HG02852 (cell line): ENCODE measurements around the gene TAF1D.
A peak's percentile ranks its signal among the peaks of the same experiment; 100 is the strongest.

Experiments used
- ATAC-seq: cut with Tn5 transposase; IDR thresholded peaks from one replicate; pipeline ENCODE4 v1.9.1; 2021; ENCODE audit warnings: mild to moderate bottlenecking, moderate library complexity; ENCODE audit not compliant: unreplicated experiment

Gene TAF1D

DNA sequence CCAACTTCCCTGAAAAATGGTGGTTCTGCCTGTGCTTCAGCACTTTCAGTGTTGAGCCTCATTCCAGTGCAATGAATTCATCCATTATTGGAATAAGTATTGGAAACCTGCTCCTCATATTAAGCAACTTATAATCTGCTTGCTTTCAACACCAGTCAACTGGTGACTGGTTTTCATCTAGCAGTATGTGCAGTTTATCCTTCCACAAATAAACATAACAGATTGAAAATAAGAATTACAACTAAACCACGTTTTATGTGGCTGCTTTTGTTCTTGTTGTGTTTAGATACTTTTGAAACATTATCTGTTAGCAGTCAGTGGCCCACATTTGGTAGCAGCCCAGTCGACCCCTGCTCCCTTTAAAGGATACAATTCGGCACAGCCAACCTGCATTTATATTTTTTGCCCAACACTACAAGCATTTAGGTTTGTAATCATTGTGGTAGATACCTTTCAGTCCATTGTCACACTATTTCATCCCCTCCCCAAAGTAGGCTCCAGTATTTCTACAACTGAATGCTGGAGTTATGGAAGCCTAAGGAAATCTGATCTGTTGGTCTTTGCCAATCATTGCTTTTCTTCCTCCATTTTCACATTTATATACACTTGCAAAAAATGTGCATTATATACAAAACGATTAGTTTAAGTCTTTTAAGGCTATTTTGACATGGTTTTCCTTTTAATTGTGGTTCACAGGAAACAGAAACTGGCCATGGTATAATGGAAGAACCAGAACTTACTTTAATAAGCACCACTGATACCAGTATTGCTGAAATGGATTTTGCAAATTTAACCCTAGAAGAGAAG is 13.1 kb downstream of the TAF1D start:
- ATAC-seq: no peak

GRCh38 chr11:93724089-93724488 is 17.2 kb downstream of the TAF1D start:
- no peak for ATAC-seq

DNA sequence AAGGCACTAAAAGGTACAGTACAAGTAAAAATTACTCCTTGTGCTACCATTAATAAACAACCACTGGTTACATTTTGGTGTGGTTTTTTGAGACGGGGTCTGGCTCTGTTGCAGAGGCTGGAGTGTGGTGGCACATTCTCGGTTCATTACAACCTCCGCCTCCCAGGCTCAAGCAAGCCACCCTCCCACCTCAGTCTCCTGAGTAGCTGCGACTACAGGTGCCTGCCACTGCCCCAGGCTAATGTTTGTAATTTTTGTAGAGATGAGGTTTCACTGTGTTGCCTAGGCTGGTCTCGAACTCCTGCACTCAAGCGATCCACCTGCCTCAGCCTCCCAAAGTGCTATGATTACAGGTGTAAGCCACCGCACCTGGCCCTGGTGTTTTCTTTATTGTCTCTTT is 20.8 kb downstream of the TAF1D start:
- no peak for ATAC-seq

DNA sequence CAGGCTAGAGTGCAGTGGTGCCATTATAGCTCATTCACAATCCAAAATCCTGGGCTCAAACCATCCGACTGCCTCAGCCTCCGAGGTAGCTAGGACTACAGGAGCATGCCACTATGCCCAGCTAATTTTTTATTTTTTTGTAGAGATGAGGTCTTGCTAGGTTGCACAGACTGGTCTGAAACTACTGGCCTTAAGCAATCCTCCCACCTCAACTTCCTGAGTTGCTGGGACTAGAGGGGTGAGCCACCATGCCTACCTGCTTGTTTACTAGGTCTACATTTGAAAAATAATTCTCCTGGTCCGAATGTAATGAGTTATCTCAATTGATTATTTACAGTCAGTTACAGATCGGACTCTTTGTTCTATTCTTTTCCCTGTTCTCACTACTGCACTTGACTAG is 22.0 kb downstream of the TAF1D start:
- ATAC-seq: no peak

DNA sequence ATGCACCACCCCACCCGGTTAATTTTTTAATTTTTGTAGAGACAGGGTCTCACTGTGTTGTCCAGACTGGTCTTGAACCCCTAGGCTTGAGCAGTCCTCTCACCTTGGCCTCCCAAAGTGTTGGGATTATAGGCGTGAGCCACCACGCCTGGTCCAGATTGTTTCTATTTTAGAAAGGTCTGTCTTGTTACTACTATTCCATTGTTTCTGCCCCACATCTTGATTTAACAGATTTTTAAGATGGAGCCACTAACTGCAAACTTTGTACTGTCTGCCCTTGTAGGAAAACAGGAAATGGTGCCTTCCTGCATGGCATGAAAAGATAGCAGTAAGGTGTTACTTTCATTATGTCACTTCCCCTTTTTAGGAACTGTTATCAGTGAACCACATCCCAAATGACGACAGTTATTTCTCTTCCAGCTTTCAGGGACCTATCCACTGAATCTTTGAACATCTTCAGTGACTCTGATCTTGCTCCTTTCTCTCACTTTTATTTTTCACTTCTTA is 23.2 kb downstream of the TAF1D start:
- ATAC-seq: peak; percentile 81

DNA sequence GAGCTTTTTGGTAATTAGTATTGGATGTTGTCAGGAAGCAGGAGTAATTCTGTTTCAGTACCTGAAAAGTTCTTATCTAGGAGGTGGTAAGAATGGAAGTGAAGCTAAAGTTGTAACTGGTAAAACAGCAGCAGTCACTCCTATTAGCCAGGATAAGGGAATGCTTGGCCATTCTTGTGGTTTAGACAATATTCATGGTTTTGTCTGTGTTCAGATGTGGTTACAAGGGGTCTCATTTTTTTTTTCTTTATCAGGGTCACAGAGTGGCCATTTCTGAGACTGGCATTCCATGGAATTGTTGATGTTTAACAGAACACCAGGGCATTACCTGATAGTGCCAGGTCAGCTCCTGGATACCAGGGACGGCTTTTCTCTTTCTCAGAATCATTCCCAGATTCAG is 23.8 kb downstream of the TAF1D start:
- no peak for ATAC-seq

DNA sequence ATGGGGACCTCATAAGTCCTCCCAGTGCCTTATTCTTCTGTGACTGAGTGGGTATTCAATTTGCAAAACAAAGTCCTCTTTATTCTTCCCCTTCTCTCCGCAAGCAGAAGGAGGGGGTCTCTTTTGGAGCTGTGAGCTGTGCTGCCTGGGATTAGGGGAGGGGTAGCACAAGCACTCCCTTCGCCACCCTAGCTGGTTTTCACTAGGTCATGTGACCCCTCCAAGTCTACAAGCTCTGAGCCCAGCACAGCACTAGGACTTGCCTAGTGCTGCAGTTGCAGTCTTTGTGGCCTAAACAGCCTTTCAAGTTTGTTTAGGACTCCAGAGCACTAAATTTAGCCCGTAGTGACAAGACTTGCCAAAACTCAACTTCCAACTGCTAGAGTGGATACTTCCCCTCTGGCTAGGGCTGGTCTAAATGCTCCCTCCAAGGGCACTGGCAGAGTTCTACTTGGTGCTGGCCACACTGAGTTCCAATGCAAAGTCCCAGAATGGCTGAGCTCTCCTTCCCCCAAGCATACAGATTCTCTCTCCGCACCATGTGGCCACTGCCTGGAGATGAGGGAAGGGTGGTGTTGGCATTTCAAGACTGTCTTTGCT is 25.4 kb downstream of the TAF1D start:
- no peak for ATAC-seq

DNA sequence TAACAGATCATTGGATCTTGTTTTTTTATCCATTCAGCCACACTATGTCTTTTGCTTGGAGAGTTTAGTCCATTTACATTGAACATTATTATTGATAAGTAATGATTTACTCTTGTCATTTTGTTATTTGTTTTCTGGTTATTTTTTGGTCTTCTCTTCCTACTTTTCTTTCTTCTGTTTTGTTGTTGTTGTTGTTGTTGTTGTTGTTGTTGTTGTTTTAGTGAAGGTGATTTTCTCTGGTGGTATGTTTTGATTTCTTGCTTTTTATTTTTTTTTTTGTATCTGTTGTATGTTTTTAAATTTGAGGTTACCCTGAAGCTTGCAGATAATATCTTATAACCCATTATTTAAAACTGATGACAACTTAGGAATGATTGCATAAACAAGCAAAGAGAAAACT is 28.6 kb downstream of the TAF1D start:
- no peak for ATAC-seq

GRCh38 chr11:93710239-93710638 is 31.1 kb downstream of the TAF1D start:
- no peak for ATAC-seq

GRCh38 chr11:93704237-93704636 is 37.1 kb downstream of the TAF1D start:
- ATAC-seq: no peak

GRCh38 chr11:93700830-93701229 is 40.5 kb downstream of the TAF1D start:
- ATAC-seq: no peak

- no peak for ATAC-seq
These were observed 43.7 kb downstream of the TAF1D start for GRCh38 chr11:93697611-93698010.

GRCh38 chr11:93694557-93694956 is 46.7 kb downstream of the TAF1D start:
- no peak for ATAC-seq

DNA sequence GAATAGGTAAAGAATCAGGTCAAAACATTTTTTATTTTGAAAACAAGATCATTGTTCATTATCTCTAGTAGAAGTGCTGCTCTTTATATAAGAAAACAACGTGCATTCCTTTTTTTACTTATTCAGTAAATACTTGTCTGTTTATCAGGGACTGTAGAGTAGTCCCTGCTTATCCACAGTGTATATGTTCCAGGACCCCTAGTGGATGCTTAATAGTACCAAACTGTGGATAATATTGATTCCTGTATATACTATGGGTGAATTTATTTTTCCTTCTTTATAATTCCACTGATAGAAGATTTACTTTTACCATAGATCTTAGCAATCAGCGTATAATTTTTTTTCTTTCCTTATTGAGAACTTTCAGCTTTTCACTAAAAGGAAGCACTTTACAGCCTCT is 47.2 kb downstream of the TAF1D start:
- ATAC-seq: no peak

DNA sequence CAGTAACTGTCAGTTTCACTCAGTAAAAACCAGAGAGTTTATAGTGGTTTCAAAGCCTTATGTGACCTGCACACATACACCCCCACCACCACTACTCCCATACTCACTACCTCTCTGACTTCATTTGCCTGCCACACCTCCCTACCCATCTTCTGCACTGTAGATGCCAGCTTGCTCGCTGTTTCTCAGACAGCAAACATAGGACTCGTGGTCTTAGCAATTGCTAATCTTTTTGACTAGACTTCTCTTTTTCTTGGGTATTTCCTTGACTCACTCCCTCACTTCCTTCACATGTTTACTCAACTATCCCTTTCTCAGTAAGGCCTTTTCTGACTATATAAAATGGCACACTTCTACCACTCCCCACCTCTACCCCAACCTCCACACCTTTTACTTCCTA is 52.1 kb downstream of the TAF1D start:
- peak; percentile 90 for ATAC-seq

GRCh38 chr11:93686812-93687211 is 54.5 kb downstream of the TAF1D start:
- no peak for ATAC-seq

GRCh38 chr11:93686226-93686625 is 55.1 kb downstream of the TAF1D start:
- ATAC-seq: no peak
